Measurements from ENCODE around the gene EFNA5.

Gene EFNA5

GRCh38 chr5:107395632-107396350 is 274.9 kb downstream of the EFNA5 start:
- POLR2A ChIA-PET, result no interaction called here
- Histone ChIP-seq H3K36me3 (ENCODE audit: control insufficient read depth in 2 of 2, insufficient read depth in 1 of 2, low read length in 2 of 2) (no peaks in the 10 kb centered on the region), H3K9me3 (ENCODE audit: control insufficient read depth, insufficient read depth, low read depth, low read length) (no peaks in the 10 kb centered on the region), H3K4me1 (ENCODE audit: control insufficient read depth, insufficient read depth, low read length) (peaks cover 14% of the 10 kb centered on the region; the same call in 1 of the 2 replicates), H3K27ac (ENCODE audit: extremely low read depth, low read depth, low read length) (no peak overlapping the region), H3K4me3 (ENCODE audit: low read depth, low read length) (no peak overlapping the region)
- no peak for TF ChIP-seq ZNF112 (tag by site-specific recombination; IDR thresholded peaks at IDR 0.05)
- TF ChIP-seq GLIS2 (tag by site-specific recombination; IDR thresholded peaks at IDR 0.05), result no peak
- CTCF ChIA-PET, result no interaction called here

GRCh38 chr5:107393851-107394250 is 276.9 kb downstream of the EFNA5 start:
- Histone ChIP-seq H3K4me3 (ENCODE audit: low read depth, low read length) (no peak overlapping the region), H3K9me3 (ENCODE audit: control insufficient read depth, insufficient read depth, low read depth, low read length) (no peaks in the 10 kb centered on the region), H3K4me1 (ENCODE audit: control insufficient read depth, insufficient read depth, low read length) (peaks cover 23% of the 10 kb centered on the region), H3K36me3 (ENCODE audit: control insufficient read depth in 2 of 2, insufficient read depth in 1 of 2, low read length in 2 of 2) (no peaks in the 10 kb centered on the region), H3K27ac (ENCODE audit: extremely low read depth, low read depth, low read length) (no peak overlapping the region)
- ChIA-PET POLR2A (no interaction called here), CTCF (no interaction called here)
- no peak for TF ChIP-seq ZNF221 (tag by site-specific recombination; IDR thresholded peaks at IDR 0.05; ENCODE audit: borderline replicate concordance)
- TF ChIP-seq ZNF366 (tag by site-specific recombination; conservative IDR thresholded peaks at IDR 0.05), result no peak
- TF ChIP-seq ZNF354C (tag by site-specific recombination; IDR thresholded peaks at IDR 0.05; ENCODE audit: borderline replicate concordance, low read depth), result no peak
- no peak for TF ChIP-seq ZSCAN4 (tag by site-specific recombination; IDR thresholded peaks at IDR 0.05)
- TF ChIP-seq TCF7L2 (IDR thresholded peaks at IDR 0.05; ENCODE audit: borderline replicate concordance, low read depth, low read length), result no peak
- no peak for TF ChIP-seq EGR2 (tag by site-specific recombination; IDR thresholded peaks at IDR 0.05; ENCODE audit: low read depth)
- TF ChIP-seq ZNF555 (tag by site-specific recombination; conservative IDR thresholded peaks at IDR 0.05), result no peak
- no peak for TF ChIP-seq ZBTB44 (tag by site-specific recombination; IDR thresholded peaks at IDR 0.05)
- TF ChIP-seq ZNF433 (tag by site-specific recombination; IDR thresholded peaks at IDR 0.05; ENCODE audit: low read depth), result no peak
- no peak for TF ChIP-seq ZNF398 (tag by site-specific recombination; IDR thresholded peaks at IDR 0.05)
- no peak for TF ChIP-seq KLF1 (tag by site-specific recombination; IDR thresholded peaks at IDR 0.05)
- TF ChIP-seq GLIS1 (tag by site-specific recombination; IDR thresholded peaks at IDR 0.05), result no peak
- TF ChIP-seq ZEB2 (tag by site-specific recombination; IDR thresholded peaks at IDR 0.05), result no peak
- TF ChIP-seq ZNF37A (tag by site-specific recombination; IDR thresholded peaks at IDR 0.05), result no peak
- no peak for TF ChIP-seq ZNF585B (tag by site-specific recombination; IDR thresholded peaks at IDR 0.05)

GRCh38 chr5:107391787-107392186 is 278.9 kb downstream of the EFNA5 start:
- Histone ChIP-seq H3K4me3 (ENCODE audit: low read depth, low read length) (no peak overlapping the region), H3K9me3 (ENCODE audit: control insufficient read depth, insufficient read depth, low read depth, low read length) (no peaks in the 10 kb centered on the region), H3K4me1 (ENCODE audit: control insufficient read depth, insufficient read depth, low read length) (peaks cover 33% of the 10 kb centered on the region), H3K36me3 (ENCODE audit: control insufficient read depth in 2 of 2, insufficient read depth in 1 of 2, low read length in 2 of 2) (no peaks in the 10 kb centered on the region), H3K27ac (ENCODE audit: extremely low read depth, low read depth, low read length) (no peak overlapping the region)
- no peak for TF ChIP-seq PRDM1 (tag by site-specific recombination; IDR thresholded peaks at IDR 0.05)
- TF ChIP-seq, protein P1, sequence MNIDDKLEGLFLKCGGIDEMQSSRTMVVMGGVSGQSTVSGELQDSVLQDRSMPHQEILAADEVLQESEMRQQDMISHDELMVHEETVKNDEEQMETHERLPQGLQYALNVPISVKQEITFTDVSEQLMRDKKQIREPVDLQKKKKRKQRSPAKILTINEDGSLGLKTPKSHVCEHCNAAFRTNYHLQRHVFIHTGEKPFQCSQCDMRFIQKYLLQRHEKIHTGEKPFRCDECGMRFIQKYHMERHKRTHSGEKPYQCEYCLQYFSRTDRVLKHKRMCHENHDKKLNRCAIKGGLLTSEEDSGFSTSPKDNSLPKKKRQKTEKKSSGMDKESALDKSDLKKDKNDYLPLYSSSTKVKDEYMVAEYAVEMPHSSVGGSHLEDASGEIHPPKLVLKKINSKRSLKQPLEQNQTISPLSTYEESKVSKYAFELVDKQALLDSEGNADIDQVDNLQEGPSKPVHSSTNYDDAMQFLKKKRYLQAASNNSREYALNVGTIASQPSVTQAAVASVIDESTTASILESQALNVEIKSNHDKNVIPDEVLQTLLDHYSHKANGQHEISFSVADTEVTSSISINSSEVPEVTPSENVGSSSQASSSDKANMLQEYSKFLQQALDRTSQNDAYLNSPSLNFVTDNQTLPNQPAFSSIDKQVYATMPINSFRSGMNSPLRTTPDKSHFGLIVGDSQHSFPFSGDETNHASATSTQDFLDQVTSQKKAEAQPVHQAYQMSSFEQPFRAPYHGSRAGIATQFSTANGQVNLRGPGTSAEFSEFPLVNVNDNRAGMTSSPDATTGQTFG (tag by site-specific recombination; IDR thresholded peaks at IDR 0.05; ENCODE audit: borderline replicate concordance), result no peak
- TF ChIP-seq ZNF600 (tag by site-specific recombination; IDR thresholded peaks at IDR 0.05), result no peak
- ChIA-PET POLR2A (no interaction called here), CTCF (interaction anchor here (0.6 kb wide), 1 partner anchor 144 kb away, joined by 4 read pairs; no protein-coding TSS in a partner anchor)

Data from HEK293 (cell line).